Activated T-helper 9 cell treated with anti-CD3 and anti-CD28 coated beads, Interleukin-2, amount 50 U/mL, for 16 hours (primary cell): ENCODE measurements around the gene DLK2.
A peak's percentile ranks its signal among the peaks of the same experiment; 100 is the strongest.

Experiments
- DNase-seq: peaks from one replicate; pipeline ENCODE4 v3.0.0-alpha.2; 2020; ENCODE audit warnings: low read depth

DLK2 gene

DNA sequence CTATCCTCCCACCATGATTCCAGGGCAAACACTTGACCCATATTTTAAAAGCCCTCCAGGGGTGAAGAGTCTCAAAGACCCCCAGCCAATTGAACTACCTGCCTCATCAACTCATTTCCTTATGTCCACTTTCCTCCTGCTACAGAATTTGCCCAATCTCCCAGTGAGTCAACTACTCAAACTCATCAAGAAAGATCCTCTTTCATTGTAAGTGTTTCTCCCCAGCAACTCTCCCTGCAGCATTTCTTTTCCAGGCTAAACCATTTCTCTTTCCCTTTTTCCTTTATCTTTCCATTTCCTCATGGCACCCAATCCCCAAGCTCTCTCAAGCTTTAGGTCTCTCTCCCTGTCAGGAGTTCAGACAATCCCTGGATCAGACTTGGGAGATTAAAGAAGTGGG lies 1.5 kb downstream of the DLK2 start:
- DNase-seq = no peak

DNA sequence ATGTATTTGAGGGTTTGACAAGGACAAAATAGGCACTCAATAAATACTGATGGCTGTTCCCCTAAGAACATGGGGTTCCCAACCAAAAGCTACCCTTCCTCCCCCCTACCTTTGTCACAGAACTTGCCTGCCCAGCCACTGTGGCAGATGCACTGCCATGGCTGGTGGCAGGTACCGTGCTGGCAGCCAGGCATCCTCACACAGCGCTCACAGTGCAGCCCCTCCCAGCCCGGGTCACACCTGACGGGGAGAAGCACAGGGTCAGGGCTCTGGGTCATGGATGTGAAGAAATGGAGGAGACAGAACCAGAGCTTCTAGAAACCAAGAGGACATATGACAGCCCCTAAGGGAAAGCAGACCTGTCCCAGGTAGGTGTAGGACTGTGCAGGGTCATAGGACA lies 2.5 kb downstream of the DLK2 start:
- DNase-seq = no peak

DNA sequence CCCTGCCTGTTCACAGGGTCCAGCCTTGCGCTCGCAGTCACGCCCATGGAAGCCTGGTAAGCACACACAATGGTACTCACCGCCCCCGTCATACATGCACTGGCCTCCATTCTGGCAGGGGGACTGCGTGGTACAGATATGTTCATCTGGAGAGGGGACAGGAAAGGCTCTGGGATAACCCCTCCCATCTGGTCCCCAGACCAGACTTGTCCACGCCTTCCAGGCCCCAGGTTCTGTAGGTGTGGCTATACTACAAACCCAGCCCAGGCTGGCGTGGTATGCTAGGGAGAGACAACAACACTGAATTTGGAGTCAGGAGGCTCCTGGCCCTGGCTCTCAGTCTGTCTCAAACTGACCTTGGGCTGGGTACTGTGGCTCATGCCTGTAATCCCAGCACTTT lies 3.4 kb downstream of the DLK2 start:
- DNase-seq = no peak

DNA sequence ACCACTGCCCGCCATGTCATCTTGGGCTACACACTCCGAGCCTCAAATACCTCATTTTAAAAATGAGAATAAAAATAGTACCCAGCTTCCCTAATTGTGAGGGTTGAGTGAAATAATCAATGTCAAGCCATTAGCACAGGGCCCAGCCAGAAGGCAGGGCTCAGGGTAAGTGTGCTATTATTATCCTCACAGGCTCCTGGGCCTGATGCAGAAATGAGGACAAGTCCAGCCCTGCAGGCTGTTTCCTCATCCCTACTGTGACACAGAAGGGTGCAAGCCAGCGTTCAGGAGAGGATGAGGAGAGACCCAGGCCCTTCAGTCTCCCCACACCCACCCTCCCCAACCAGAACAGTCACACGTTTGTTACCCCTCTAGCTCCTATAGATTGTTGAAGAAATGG lies 4.0 kb downstream of the DLK2 start:
- DNase-seq = no peak

DNA sequence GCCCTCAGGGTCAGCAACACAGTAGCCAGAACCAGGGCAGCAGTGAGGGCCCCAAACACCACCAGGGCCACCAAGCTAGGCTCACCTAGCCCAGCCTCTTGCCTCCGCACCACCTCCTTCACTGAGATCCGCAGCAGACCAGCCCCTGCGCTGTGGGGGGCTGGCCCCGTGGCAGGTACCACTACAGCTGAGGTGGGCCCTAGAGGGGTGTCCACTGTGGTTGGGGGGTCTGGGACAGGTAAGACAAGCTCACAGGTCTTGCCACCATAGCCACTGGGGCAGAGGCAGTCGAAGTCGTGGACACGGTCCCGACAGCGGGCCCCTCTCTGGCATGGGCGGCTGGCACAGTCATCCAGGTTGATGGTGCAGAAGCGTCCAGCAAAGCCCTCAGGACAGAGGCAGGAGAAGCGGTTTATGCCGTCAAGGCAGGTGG lies 4.6 kb downstream of the DLK2 start:
- no peak for DNase-seq

DNA sequence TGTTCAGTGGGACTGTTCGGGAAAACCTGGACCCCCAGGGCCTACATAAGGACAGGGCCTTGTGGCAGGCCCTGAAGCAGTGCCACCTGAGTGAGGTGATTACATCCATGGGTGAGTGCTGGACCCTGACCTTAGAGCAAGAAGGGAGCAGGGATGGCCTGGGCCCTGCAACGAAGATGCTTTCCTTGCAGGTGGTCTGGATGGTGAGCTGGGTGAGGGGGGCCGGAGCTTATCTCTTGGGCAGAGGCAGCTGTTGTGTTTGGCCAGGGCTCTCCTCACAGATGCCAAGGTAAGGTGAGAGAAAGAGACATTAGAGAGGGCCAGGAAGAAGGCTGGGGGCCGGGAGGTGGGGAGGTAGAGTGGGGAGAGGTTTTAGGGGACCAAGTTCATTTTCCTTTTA lies 6.4 kb downstream of the DLK2 start:
- no peak for DNase-seq

DNA sequence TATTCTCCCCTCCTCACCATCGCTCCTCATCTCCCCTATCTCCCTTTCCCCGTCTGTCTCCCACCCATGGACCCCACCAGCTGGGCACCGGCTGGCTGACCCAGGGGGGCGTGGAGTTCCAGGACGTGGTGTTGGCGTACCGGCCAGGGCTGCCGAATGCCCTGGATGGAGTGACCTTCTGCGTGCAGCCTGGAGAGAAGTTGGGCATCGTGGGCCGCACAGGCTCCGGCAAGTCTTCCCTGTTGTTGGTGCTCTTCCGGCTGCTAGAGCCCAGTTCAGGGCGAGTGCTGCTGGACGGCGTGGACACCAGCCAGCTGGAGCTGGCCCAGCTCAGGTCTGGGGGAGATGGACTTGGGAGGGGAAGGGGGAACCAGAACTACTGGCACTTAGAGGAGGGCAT lies 7.7 kb downstream of the DLK2 start:
- no peak for DNase-seq

DNA sequence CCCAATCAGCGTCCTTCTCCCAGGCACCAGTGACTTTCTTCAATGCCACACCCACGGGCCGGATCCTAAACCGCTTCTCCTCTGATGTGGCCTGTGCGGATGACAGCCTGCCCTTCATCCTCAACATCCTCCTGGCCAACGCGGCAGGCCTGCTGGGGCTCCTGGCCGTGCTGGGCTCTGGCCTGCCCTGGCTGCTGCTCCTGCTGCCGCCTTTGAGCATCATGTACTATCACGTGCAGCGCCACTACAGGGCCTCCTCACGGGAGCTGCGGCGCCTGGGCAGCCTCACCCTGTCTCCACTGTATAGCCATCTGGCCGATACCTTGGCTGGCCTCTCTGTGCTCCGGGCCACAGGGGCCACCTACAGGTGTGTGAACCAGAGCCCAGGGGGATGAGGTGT lies 9.8 kb downstream of the DLK2 start:
- no peak for DNase-seq

DNA sequence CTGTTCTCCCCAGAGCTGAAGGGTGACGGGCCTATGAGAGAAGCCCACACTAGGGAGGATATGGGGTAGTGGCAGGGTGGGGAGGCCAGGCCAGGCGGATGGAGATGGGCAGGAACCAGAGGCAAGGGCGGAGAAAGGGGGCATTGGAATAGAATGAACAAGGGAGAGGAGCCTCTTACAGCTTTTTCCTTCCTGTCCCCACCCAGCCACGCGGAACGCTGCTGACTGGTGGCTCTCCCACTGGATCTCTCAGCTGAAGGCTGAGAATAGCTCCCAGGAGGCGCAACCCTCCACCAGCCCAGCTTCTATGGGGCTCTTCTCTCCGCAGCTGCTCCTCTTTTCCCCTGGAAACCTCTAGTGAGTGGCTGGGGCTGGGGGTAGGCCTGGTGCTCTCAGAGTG lies 10.8 kb downstream of the DLK2 start:
- no peak for DNase-seq

DNA sequence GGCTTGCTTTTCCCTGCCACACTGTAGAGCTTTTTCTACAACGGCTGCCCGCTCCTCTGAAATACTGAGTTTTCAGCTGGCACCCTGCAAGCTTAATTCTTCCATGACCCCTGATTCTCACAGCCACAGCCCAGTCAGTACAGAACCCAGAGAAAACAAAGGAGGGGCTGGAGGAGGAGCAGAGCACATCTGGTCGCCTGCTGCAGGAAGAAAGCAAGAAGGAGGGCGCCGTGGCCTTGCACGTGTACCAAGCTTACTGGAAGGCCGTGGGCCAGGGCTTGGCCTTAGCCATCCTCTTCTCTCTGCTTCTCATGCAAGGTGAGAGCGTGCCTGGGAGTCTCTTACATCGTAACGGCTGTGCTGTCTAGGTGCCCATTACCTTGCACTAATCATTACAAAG lies 11.3 kb downstream of the DLK2 start:
- DNase-seq = no peak

DNA sequence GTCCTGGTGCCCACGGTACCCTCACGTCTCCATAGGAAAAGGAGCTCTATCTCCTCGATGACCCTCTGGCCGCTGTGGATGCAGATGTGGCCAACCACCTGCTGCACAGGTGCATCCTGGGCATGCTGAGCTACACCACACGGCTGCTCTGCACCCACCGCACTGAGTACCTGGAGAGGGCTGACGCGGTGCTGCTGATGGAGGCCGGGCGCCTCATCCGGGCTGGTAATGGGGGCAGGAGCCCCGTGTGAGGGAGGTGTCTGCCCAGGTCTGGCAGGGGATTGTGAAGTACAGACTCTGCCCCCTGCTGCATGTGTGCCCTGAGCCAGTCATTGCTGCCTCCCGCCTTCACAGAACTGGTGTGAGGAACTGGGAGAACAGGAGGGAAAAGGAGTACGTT lies 12.4 kb downstream of the DLK2 start:
- DNase-seq = no peak

DNA sequence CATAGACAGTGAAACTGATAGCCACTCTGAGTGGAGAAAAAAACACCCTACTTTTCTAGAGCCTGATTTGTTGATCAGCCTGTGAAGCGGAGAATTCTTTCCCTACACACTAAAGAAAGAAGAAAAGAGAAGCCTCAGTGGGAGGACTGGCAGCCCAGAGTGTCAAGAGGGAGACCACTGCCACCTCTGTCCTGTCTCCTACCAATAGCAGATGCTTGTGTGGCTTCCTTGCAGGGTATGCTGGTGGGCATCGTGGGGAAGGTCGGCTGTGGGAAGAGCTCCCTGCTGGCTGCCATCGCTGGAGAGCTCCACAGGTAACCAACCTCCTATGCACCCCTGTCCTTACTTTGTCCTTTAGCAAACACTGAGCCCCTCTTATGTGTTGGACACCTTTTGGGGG lies 17.6 kb downstream of the DLK2 start:
- no peak for DNase-seq

DNA sequence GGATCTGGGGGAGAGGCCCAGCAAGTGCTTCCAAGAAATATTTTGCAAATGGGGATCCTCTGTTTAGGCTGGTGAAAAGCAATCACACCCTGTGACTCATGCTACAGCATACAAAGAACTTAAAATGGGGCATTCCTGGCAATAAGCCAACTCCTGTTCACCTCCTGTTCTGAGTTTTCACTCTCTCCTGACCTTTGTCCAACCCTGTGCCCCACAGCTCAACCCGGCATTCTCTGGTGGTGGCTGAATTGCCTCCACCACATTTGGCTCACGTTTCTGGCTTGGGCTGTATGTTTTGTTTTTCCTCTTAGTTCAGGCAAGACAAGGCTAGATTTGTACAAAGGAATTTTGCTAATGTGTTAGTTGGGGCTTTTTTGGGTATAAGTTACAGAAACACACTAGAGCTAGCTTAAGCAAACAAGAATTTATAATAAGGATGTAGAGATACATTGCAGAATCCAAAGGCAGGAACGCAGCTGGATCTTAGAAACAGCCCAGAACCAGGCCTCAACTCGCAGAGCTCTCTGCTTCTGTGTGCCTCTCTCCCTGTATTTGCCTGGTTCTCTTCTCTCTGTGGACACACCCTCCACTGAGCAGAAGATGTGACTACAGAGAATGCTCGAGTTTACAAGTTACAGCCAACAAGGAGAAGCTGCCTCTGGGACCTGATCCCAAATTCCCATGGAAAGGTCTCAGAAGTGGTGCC lies 18.6 kb downstream of the DLK2 start:
- no peak for DNase-seq

DNA sequence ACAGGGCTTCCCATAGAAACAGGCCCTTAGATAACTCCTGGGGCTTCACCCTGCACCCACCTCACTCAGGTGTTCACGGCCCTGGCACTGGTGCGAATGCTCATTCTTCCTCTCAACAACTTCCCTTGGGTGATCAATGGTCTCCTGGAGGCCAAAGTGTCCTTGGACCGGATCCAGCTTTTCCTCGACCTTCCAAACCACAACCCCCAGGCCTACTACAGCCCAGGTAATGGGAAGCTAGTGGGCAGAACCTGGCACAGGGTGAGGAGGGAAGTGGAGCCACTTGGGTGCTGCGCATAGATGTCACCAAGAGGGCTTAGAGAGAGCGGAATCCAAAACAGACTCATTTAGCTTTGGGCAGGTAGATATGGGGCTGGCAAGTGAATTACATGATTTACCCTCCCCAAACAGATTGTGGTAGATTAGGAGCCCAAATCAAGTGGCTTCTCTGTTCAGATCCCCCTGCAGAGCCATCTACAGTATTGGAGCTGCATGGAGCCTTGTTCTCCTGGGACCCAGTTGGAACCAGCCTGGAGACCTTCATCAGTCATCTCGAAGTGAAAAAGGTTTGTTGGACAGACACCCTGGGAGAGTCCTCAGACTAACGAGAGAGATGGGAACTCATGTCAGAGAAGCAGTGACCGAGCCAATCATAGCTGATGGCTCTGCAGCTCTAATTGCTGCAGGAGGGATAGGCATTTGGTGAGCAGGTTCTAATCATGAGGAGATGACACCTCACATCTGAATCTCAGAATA lies 19.5 kb downstream of the DLK2 start:
- DNase-seq = no peak

DNA sequence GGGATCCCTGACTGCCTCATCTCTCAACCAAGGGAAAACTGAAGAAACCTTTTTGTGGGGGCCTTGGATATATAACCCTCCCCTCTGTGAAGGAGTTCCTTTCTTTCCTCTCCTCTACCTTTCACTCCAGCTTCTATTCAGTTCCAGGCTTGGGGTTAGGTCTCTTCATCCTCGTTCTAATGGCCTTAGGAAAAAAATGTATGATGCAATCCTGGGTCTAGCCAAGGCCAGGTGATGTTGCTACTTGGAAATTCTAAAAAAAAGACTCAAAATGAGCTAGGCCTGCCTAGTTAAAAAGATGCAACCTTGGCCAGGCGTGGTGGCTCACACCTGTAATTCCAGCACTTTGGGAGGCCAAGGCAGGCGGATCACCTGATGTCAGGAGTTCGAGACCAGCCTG lies 20.4 kb downstream of the DLK2 start:
- no peak for DNase-seq

DNA sequence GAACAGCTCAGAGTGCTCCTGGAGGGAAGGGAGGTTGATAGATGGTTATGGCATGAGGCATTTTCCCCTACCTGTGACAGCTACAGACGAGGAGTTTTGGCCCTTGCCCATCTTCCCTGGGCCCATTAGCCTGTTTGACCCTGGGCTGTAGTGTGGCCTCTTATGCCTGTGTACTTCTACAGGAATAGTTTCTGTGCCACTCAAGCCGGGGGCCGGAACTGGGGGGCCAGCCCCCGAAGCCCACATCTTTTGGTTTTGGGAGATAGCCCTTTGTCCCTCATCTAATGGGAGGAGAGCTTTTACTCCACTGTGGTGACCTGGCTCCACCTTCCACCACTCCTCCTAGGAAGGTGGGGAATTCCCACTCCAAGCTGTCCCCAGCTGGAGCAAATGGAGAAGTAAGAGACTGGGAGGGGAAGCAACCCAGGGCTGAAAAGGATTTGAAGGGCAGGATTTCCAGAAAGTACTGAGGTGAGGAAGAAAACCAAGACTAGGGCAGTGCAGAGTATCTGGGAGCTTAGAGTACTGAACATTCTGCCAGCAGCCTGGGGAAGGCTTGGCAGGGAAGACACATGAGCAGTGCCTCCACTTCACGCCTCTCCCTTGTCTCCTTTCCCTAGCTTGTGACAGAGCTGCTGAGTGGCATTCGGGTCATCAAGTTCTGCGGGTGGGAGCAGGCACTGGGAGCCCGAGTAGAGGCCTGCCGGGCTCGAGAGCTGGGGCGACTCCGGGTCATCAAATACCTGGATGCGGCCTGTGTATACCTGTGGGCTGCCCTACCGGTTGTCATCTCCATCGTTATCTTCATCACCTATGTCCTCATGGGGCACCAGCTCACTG lies 21.1 kb downstream of the DLK2 start:
- DNase-seq = no peak

DNA sequence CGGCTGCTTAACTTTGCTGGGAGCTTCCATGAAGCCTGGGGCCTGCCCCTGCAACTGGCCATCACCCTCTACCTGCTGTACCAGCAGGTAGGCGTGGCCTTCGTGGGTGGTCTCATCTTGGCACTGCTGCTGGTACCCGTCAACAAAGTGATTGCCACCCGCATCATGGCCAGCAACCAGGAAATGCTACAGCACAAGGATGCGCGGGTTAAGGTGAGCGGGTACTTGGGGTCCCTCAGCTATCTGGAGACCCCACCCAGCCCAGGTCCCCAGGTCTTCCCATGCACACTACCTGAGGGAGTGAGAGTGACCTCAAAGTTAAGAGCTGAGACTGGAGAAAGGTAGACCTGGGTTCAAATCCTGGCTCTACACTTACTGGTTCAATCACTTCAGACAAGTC lies 22.2 kb downstream of the DLK2 start:
- DNase-seq = no peak

DNA sequence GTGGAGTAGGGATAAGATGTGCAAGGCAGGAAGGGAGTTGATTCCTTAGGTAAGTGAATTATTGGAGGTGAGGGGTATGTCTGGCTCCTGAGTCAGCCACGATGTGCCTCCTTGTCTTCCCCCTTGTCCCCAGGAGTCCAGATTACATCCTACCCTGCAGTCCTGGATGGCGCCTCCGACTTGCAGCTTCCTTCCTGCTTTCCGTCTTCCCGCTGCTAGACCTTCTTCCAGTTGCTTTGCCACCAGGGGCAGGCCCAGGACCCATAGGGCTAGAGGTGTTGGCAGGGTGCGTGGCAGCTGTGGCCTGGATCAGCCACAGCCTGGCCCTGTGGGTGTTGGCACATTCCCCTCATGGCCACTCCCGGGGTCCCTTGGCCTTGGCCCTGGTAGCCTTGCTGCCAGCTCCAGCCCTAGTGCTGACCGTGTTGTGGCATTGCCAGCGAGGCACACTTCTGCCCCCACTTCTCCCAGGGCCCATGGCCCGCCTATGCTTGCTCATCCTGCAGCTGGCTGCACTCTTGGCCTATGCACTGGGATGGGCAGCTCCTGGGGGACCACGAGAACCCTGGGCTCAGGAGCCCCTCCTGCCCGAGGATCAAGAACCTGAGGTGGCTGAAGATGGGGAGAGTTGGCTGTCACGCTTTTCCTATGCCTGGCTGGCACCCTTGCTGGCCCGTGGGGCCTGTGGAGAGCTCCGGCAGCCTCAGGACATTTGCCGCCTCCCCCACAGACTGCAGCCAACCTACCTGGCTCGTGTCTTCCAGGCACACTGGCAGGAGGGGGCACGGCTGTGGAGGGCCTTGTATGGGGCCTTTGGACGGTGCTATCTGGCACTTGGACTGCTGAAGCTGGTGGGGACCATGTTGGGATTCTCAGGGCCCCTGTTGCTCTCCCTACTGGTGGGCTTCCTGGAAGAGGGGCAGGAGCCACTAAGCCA lies 23.1 kb downstream of the DLK2 start:
- no peak for DNase-seq

DNA sequence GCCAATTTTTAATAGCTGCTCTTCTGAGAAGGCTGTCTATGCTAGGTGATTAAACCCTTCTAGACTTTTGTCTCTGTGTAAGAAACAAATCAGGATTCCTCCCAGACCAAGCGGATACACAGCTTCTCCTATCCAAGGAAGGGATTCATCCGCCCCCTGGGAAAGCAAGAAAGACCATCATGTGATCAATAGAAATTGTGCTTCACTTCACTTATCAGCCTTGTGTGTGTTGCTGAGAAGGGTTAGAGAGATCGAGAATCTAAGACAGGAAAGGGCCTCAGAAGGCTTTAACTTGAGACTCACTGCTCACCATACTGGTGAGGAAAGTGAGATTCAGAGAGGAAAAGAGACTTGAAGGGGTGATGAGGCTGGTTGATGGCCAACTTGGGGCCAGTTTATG lies 26.5 kb downstream of the DLK2 start:
- DNase-seq = no peak

DNA sequence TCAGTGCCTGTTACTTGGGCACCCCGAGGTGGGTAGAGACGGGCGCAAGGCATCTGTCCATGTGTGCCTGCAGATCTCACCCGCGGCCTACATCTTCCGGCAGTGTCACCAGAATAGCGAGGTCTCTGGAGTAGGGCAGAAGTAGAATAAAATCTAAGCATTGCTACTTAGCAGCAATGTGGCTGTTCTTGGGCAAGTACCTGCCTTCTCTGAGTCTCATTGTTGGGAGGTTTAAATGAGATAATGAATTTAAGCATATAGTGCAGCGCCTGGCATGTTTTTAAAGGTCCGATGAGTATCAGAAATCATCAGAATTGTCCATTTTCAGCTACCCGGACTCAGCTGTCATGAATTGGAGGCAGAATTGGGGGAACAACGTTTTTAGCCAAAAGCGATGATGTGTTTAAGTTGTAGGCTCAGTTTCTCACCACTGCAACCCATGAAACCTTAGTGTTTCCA lies 27.2 kb downstream of the DLK2 start:
- DNase-seq = no peak

DNA sequence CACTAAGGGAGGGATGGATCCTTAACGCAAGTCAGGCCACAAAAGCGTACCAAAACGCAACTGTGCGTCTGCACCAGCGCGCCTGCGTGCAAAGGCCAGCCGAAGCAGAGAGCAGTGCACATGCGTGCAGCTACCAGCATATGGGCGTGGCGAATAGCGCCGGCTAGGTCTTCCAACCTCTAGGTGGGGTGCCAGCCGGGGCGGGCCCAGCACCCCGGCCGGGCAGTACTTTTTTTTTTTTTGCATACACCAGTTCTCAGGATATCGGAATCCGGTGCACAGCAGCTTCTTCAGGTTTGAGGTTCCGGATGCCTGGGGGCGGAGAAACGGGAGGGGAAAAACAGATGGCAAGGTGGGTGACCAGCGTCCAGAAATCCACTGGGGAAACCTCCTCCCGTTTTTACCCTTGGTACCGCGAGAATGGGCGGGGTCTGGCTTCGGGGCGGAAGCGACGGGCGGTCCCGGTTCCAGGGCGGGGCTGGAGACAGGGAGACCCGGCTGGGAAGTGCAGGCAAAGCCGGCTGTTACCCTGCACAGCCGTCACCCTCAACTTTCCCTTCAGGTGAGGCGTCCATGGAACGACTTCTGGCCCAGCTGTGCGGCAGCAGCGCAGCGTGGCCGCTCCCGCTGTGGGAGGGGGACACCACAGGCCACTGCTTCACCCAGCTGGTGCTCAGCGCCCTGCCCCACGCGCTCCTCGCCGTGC lies 27.8 kb downstream of the DLK2 start, which contains the start of gene ABCC10:
ABCC10 (plus strand) TSS at position 136 of the 706 bp plus-strand sequence; CDS start at position 574, 438 bp downstream.
- peak; percentile 88 for DNase-seq
